ENCODE measurements around the gene CACUL1. TPM values are rescaled to one million over a fixed set of nuclear protein-coding genes. Genes with fewer than 3 reads are reported as not detected.
A peak's percentile ranks its signal among the peaks of the same experiment; 100 is the strongest.

CACUL1 gene
- total and polyA plus RNA-seq, 9 of the 15 experiments (the other 6 are each of a cell fraction or from before 2014, with no cell fraction given): 4.5 to 17.1 (median 13.5) TPM

- peak; percentile 97 for TF ChIP-seq E4F1 (CRISPR knock-in tag; IDR thresholded peaks at IDR 0.05; ENCODE audit: borderline replicate concordance)
- TF ChIP-seq BCL6 (CRISPR knock-in tag; IDR thresholded peaks at IDR 0.05): no peak
- TF ChIP-seq E2F6 (IDR thresholded peaks at IDR 0.05; ENCODE audit: borderline replicate concordance in 1 of 2, extremely low read depth in 1 of 2, insufficient read depth in 1 of 2, insufficient read length in 1 of 2, low read depth in 1 of 2, low read length in 1 of 2, poor library complexity in 1 of 2, severe bottlenecking in 1 of 2): peak; percentile 55 to 56
- peak; percentile 31; the same call in 1 of the 2 replicates for TF ChIP-seq RB1 (IDR thresholded peaks at IDR 0.05; ENCODE audit: low read depth)
- no peak for TF ChIP-seq FOXA3 (CRISPR knock-in tag; conservative IDR thresholded peaks at IDR 0.05 in 1 of 2, IDR thresholded peaks at IDR 0.05 in 1 of 2)
- peak in 1 of 2 experiments; percentile 97; a peak in 2 of 4 replicates for TF ChIP-seq CSDE1 (IDR thresholded peaks at IDR 0.05)
- TF ChIP-seq NRF1 (conservative IDR thresholded peaks at IDR 0.05 in 1 of 2, IDR thresholded peaks at IDR 0.05 in 1 of 2): peak; percentile 94 to 95
- TF ChIP-seq ARID4B (CRISPR knock-in tag; IDR thresholded peaks at IDR 0.05): peak; percentile 80
- TF ChIP-seq POLR2A (conservative IDR thresholded peaks at IDR 0.05): peak; percentile 75
- TF ChIP-seq ZNF224 (CRISPR knock-in tag; IDR thresholded peaks at IDR 0.05): no peak
- peak; percentile 71 for TF ChIP-seq TBP (optimal IDR thresholded peaks at IDR 0.05; ENCODE audit: low read depth, low read length)
- TF ChIP-seq MEIS2 (IDR thresholded peaks at IDR 0.05; ENCODE audit: partially characterized antibody): peak; percentile 70
- TF ChIP-seq MXI1 (IDR thresholded peaks at IDR 0.05; ENCODE audit: low read depth, low read length): peak; percentile 76
- no peak for TF ChIP-seq ZNF75A (CRISPR knock-in tag; IDR thresholded peaks at IDR 0.05)
- peak; percentile 29 for TF ChIP-seq SAP30 (IDR thresholded peaks at IDR 0.05; ENCODE audit: borderline replicate concordance, insufficient read depth, low read depth, low read length, poor library complexity, severe bottlenecking)
- peak; percentile 54 for TF ChIP-seq CREB1 (IDR thresholded peaks at IDR 0.05)
- TF ChIP-seq CREB1 (CRISPR knock-in tag; IDR thresholded peaks at IDR 0.05): peak; percentile 52; the same call in 1 of the 2 replicates
- TF ChIP-seq KLF13 (tag; IDR thresholded peaks at IDR 0.05; ENCODE audit: borderline replicate concordance, low read depth): peak; percentile 65; the same call in 1 of the 2 replicates
- TF ChIP-seq EGR1 (conservative IDR thresholded peaks at IDR 0.05): peak; percentile 93
- peak; percentile 53 for TF ChIP-seq SUPT5H (IDR thresholded peaks at IDR 0.05)
These were observed at the start of gene CACUL1 (continued) for GRCh38 chr10:118754556-118755423.

Data from K562 (cell line).